Glutamatergic neuron (in vitro differentiated cells): ENCODE results near the gene CLTB. TPM values are rescaled to one million over a fixed set of nuclear protein-coding genes. Genes with fewer than 3 reads are reported as not detected.

Source experiments
- DNase-seq: peaks from one replicate; pipeline ENCODE4 v3.0.0; 2022
- H3K27ac Mint-ChIP-seq: one replicate; pipeline ENCODE4 v1.8.0; 2020; ENCODE audit warnings: mild to moderate bottlenecking, mixed read lengths, inconsistent platforms; ENCODE audit not compliant: unreplicated experiment
- H3K27me3 Mint-ChIP-seq: one replicate; pipeline ENCODE4 v1.8.0; 2020; ENCODE audit warnings: mild to moderate bottlenecking, moderate library complexity, mixed read lengths, inconsistent platforms; ENCODE audit not compliant: unreplicated experiment
- H3K36me3 Mint-ChIP-seq: one replicate; pipeline ENCODE4 v1.8.0; 2020; ENCODE audit warnings: mild to moderate bottlenecking, mixed read lengths, inconsistent platforms; ENCODE audit not compliant: unreplicated experiment
- H3K4me1 Mint-ChIP-seq: one replicate; pipeline ENCODE4 v1.8.0; 2020; ENCODE audit warnings: mild to moderate bottlenecking, low read depth, mixed read lengths, inconsistent platforms; ENCODE audit not compliant: unreplicated experiment
- H3K4me3 Mint-ChIP-seq: one replicate; pipeline ENCODE4 v1.8.0; 2020; ENCODE audit warnings: mild to moderate bottlenecking, mixed read lengths, inconsistent platforms; ENCODE audit not compliant: unreplicated experiment
- H3K9me3 Mint-ChIP-seq: one replicate; pipeline ENCODE4 v1.8.0; 2020; ENCODE audit warnings: mild to moderate bottlenecking, moderate library complexity, mixed read lengths, inconsistent platforms; ENCODE audit not compliant: unreplicated experiment
- total RNA-seq: library from RNA; stranded (reverse); fragmentation: NEBNext Ultra II Directional; extraction: Animal tissue kit (Norgen Biotek cat#: 25700); gene quantifications from one replicate; pipeline ENCODE4 v1.2.1, GENCODE V29; 2021; ENCODE audit not compliant: unreplicated experiment
- TF ChIP-seq, protein P1 (sequence below): fragments of 200-600 bp; sonication (generic); IDR thresholded peaks from one replicate; pipeline ENCODE4 v1.5.0; 2021; ENCODE audit not compliant: partially characterized antibody, unreplicated experiment

Gene CLTB
- total RNA-seq, 1 donor from 2014 or later, result 83.8 TPM

DNA sequence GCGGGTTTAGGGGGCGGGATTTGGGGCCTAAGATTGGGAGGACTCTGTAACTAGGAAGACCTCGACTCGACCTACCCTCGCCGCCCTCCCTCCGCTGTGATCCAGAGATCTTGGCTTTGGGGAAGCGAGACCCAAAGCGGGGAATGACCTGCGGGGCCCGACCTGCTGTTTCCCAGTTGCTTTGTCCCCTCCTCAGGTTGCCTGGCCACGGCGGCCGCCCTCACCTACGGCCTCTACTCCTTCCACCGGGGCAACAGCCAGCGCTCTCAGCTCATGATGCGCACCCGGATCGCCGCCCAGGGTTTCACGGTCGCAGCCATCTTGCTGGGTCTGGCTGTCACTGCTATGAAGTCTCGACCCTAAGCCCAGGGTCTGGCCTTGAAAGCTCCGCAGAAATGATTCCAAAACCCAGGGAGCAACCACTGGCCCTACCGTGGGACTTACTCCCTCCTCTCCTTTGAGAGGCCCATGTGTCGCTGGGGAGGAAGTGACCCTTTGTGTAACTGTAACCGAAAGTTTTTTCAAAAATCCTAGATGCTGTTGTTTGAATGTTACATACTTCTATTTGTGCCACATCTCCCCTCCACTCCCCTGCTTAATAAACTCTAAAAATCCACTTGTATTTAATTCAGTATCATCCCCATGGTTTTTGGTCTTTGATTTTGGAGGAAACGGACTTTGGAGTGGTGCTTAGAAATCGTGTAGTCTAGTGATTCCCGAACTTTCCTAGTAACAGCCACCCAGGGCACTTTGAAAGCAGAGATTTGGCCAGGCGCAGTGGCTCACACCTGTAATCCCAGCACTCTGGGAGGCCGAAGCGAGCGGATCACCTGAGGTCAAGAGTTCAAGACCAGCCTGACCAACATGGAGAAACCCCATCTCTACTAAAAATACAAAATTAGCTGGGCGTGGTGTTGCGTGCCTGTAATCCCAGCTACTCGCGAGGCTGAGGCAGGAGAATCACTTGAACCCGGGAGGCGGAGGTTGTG lies 26.9 kb downstream of the CLTB start:
- peak overlapping the region; percentile 99 for H3K4me3 Mint-ChIP-seq
- peaks cover 11% of the 10 kb centered on the region for H3K4me1 Mint-ChIP-seq
- peak overlapping the region; percentile 99 for H3K27ac Mint-ChIP-seq
- peaks cover 11% of the 10 kb centered on the region for H3K9me3 Mint-ChIP-seq
- DNase-seq, result no peak
- TF ChIP-seq, protein P1, sequence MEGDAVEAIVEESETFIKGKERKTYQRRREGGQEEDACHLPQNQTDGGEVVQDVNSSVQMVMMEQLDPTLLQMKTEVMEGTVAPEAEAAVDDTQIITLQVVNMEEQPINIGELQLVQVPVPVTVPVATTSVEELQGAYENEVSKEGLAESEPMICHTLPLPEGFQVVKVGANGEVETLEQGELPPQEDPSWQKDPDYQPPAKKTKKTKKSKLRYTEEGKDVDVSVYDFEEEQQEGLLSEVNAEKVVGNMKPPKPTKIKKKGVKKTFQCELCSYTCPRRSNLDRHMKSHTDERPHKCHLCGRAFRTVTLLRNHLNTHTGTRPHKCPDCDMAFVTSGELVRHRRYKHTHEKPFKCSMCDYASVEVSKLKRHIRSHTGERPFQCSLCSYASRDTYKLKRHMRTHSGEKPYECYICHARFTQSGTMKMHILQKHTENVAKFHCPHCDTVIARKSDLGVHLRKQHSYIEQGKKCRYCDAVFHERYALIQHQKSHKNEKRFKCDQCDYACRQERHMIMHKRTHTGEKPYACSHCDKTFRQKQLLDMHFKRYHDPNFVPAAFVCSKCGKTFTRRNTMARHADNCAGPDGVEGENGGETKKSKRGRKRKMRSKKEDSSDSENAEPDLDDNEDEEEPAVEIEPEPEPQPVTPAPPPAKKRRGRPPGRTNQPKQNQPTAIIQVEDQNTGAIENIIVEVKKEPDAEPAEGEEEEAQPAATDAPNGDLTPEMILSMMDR, result no peak
- no peaks in the 10 kb centered on the region for H3K36me3 Mint-ChIP-seq
- peaks cover 10% of the 10 kb centered on the region for H3K27me3 Mint-ChIP-seq

DNA sequence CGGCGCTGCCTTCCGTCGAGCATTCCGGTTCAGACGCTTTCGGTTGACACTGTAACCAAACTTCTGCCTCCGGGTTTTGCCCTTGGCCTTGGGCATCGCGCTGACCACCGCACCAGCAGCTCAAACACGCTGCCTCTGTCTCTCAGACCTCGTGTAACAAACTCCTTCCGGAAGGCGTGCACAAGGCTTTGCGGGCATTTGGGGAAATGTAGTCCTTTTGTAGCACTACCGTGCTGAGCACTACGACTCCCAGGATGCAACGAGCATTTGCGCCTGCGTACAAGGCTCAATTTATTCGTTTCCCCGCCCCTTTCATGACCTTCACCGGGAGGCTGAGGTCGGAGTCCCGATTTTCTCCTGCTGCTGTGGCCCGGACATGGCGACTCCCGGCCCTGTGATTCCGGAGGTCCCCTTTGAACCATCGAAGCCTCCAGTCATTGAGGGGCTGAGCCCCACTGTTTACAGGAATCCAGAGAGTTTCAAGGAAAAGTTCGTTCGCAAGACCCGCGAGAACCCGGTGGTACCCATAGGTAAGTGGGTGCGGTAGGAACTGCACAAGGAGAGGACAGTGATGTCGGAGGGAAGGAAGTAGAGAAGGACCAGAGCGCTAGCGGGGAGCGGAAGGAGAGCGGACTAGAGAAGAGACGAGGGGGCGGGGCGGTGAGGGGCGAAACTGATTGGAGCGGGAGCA lies 27.8 kb downstream of the CLTB start, which contains the start of the genes HIGD2A and NOP16:
HIGD2A (plus strand) TSS at position 308 of the 691 bp plus-strand sequence; CDS start at position 377, 69 bp downstream.
NOP16 (minus strand) TSS at position 155 of the 691 bp plus-strand sequence; CDS start at position 96, 59 bp downstream.
- Mint-ChIP-seq H3K27me3 (peaks cover 10% of the 10 kb centered on the region), H3K4me3 (peak within 1 kb of the TSS; percentile 99), H3K4me1 (peaks cover 11% of the 10 kb centered on the region), H3K9me3 (peaks cover 11% of the 10 kb centered on the region), H3K36me3 (no peaks in the 10 kb centered on the region), H3K27ac (peak within 1 kb of the TSS; percentile 99)
- TF ChIP-seq, protein P1, result no peak
- DNase-seq, result peak; percentile 99

DNA sequence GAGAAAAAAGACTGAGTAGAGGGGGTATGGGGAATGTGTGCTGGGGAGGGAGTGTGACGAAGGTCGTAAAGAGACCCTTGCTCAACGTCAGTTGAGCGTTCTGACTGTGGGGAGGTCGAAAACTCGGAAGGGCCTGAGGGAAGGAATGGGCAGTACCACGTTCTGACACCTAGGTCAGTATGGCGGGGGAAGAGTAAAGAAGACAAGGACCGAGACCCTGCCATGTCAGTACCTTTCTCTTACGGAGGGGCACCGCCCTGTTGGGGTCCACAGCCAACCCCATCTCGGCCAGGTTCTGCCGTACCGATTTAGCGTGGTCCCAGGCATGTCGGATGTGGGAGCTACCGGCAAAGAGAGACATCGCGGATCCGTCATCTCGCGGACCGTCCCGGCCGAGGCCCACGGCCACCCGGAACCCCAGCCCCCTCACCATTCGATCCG lies 28.3 kb downstream of the CLTB start:
- TF ChIP-seq, protein P1, result no peak
- Mint-ChIP-seq H3K4me1 (peaks cover 11% of the 10 kb centered on the region), H3K27ac (peak overlapping the region; percentile 99), H3K36me3 (no peaks in the 10 kb centered on the region), H3K4me3 (peak overlapping the region; percentile 99), H3K9me3 (peaks cover 11% of the 10 kb centered on the region), H3K27me3 (peaks cover 10% of the 10 kb centered on the region)
- no peak for DNase-seq

DNA sequence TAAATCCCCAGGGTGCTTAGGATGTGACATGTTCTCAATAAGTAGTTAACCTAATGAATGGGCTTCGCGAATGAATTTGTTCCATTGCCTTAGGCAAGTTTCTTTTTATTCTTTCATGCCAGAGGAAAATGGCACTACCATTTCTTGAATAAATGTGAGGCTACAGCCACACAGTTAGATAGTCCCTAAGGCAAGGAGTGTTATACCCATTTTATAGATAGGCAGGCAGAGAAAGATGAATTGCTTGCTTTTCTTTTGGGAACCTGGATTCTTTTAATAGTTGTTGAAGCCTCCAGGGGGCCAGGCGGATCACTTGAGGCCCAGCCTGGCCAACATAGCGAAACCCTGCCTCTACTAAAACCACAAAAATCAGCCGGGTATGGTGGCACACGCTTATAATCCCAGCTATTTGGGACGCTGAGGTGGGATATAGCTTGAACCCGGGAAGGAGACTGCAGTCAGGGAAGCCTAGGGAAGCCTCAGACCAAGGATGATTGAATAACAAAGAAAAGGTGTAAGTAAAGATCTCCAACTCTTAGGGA lies 28.9 kb downstream of the CLTB start:
- H3K9me3 Mint-ChIP-seq, result peaks cover 11% of the 10 kb centered on the region
- H3K36me3 Mint-ChIP-seq, result no peaks in the 10 kb centered on the region
- peaks cover 11% of the 10 kb centered on the region for H3K4me1 Mint-ChIP-seq
- peak overlapping the region; percentile 99 for H3K27ac Mint-ChIP-seq
- DNase-seq, result no peak
- TF ChIP-seq, protein P1, result no peak
- peaks cover 10% of the 10 kb centered on the region for H3K27me3 Mint-ChIP-seq
- H3K4me3 Mint-ChIP-seq, result peak overlapping the region; percentile 99
